Right ventricle myocardium inferior (tissue), 1 donor: ENCODE measurements around the gene CCDC92. TPM values are rescaled to one million over a fixed set of nuclear protein-coding genes. Genes with fewer than 3 reads are reported as not detected.

ENCODE experiments used
- ATAC-seq: fragments of 200-7000 bp; cut with Tn5 transposase; one replicate; pipeline ENCODE4 v1.9.1; 2020; ENCODE audit warnings: mild to moderate bottlenecking, moderate library complexity
- DNase-seq: peaks from one replicate; pipeline ENCODE4 v3.0.0; 2021; ENCODE audit errors: missing footprints
- intact Hi-C: fragments of 100-400 bp; cut with DNase I; formaldehyde crosslinking; loops from one replicate; pipeline ENCODE4 v1.11.0; 2022
- total RNA-seq: library from RNA; stranded (reverse); fragmentation: NEBNext Ultra II Directional; extraction: Animal tissue kit (Norgen Biotek cat#: 25700); gene quantifications from one replicate; pipeline ENCODE4 v1.2.1, GENCODE V29; 2021
- donor health status: DM: no; HTN: yes; CAD: no; lungs with severe emphysema.

Gene CCDC92
- total RNA-seq, 1 donor from 2014 or later = 58.2 TPM

GRCh38 chr12:124004233-124004875 lies 31.7 kb upstream of the CCDC92 start:
- DNase-seq (no peak), ATAC-seq (no peak)
- intact Hi-C loops = no loop called here

DNA sequence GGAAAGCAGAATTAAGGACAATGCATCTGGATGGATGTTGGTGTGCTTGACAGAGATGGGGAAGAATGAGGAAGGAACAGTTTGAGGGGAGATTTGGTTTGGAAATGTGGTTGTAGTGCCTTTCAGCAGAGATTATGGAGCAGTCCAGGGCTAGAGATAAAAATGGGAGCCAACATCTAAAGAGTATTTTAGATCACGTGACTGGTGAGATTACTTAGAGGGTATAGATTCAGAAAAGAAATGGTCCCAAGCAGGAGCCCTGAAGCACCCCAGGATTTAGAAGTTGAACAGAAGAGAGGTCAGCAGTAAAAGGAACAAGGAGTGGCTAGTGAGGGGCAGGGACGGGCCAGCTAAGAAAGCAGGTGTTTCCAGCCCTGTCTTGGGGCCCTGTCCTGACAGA lies 30.0 kb upstream of the CCDC92 start:
- DNase-seq = no peak
- intact Hi-C loops = no loop called here
- no peak for ATAC-seq

GRCh38 chr12:124002021-124002644 lies 29.5 kb upstream of the CCDC92 start:
- DNase-seq (no peak), ATAC-seq (peak; percentile 66)
- intact Hi-C loops = no loop called here

DNA sequence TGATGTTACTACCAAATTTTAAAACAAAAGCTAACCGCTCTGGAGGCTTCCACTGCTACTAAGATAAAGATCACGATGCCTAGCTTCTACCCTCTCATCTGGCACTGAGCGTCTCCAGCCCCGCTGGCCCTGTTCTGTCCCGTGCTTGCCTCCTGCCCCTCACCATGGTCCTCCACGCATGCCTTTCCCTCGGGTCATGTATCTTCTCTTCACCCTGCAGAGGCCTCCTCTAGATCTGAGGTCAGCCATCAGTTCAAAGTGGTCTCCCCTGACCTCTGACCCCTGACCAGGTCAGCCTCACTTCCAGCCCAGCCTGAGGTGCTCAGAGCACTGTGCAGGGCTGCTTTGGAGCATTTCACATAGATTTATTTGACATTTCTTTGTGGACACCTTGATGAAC lies 28.7 kb upstream of the CCDC92 start:
- ATAC-seq (no peak), DNase-seq (no peak)
- intact Hi-C loops = no loop called here

DNA sequence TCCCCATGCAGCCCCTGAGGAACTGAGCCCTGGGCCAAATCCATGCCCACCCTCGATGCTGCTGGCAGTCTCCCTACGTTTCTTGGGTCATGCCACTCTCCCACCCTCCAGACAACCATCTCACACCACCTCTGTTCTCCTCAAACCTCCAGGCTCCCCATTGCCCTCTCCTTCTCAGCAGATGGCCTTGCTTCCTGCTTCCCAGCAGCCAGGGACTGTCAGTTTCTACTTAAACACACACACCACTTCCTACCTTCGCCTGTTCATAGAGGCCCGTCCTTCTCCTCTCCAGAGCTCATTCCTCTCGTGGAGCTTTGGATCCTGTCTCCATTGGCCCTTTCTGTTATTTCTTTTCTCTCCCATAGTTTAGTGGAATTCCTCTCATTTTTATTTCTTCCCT lies 27.5 kb upstream of the CCDC92 start:
- DNase-seq (no peak), ATAC-seq (no peak)
- intact Hi-C loops = no loop called here

DNA sequence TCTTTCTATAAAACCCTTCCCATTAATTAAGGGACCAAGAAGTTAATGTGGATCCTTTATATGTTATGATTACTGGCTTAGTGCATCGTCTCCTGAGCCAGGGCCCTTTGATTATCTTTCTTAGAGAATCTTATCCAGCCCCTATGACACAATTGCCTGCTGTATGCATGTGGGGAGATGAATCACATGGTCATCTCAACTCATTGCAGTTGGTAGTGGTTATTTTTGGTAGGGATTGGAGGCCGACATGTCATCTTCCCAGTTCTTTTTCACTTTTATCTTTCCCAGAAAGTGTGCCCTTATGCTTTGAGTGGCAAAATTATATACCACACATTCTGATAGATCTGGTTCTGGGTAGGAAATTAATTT lies 26.3 kb upstream of the CCDC92 start:
- ATAC-seq (no peak), DNase-seq (no peak)
- intact Hi-C loops = no loop called here

GRCh38 chr12:123998344-123998990 lies 25.8 kb upstream of the CCDC92 start:
- ATAC-seq (no peak), DNase-seq (no peak)
- intact Hi-C loops = no loop called here

DNA sequence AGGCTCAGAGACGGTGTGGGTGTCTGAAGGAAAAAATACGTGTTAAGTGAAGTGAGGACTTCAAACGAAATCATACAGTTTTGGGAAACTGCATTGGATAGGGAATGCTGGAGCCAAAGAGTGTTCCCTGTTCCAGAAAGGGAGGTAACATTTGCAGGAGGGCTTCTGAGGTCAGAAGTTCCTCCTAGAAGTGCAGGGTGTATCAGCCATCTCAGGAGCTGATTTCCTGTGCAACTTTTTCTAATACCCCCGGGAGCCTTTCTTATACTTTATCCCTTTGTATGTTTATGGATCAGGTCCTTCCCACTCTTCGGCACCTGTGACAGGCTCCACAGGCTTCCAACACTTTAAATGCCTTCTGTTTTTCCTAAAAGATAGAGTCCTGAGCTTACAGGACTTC lies 25.3 kb upstream of the CCDC92 start:
- ATAC-seq (no peak), DNase-seq (no peak)
- intact Hi-C loops = no loop called here

GRCh38 chr12:123997033-123997822 lies 24.6 kb upstream of the CCDC92 start:
- ATAC-seq = no peak
- intact Hi-C loops = no loop called here
- no peak for DNase-seq

DNA sequence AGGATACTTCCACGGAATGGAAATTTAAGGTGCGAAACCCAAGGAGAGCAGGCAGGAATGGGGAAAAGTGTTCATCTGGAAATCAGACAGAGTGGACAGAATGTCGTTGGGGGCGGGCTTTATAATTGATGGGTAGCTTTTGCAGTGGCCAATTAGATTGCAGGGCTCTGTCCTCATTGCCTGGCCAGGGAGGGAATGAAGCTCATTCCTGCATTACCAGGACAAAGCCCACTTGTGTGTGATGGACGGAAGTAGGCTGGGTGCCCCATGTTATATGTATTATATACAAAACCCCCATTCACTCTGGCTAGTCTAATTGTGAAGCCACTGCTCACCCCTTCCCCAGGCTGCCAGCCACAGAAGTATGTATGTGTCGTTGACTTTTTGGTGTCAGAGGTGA lies 23.9 kb upstream of the CCDC92 start:
- DNase-seq = no peak
- ATAC-seq = no peak
- intact Hi-C loops = no loop called here

- DNase-seq (no peak), ATAC-seq (no peak)
- intact Hi-C loops = no loop called here
These were observed 22.6 kb upstream of the CCDC92 start for GRCh38 chr12:123995023-123995748.

GRCh38 chr12:123992118-123992825 lies 19.6 kb upstream of the CCDC92 start:
- DNase-seq = no peak
- no peak for ATAC-seq
- intact Hi-C loops = no loop called here

DNA sequence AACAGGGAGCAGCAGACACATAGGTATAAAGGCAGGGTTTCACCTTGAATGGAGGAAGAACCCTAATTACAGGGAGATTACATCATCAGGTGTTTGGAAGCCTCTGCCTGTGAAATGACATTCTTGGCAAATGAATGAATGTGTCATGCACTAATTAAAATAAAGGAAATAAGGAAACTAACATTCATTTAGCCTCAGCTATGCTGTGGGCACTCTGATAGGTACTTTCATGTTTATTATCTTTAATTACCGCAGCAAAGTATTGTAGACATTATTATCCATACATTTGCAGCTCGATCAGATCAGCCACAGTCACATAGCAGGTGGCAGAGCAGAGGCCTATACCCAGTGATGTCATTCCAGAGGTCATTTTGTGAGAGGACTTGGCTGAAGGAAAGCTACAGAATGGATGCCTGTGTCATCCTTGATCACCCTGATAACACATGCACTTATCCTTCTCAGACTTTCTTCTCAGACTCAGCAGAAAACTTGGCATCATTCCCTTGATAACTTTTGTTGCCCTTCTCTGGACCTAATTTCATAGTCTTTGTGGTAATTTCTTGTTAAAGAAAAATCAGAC lies 18.8 kb upstream of the CCDC92 start:
- ATAC-seq (no peak), DNase-seq (no peak)
- intact Hi-C loops = no loop called here

DNA sequence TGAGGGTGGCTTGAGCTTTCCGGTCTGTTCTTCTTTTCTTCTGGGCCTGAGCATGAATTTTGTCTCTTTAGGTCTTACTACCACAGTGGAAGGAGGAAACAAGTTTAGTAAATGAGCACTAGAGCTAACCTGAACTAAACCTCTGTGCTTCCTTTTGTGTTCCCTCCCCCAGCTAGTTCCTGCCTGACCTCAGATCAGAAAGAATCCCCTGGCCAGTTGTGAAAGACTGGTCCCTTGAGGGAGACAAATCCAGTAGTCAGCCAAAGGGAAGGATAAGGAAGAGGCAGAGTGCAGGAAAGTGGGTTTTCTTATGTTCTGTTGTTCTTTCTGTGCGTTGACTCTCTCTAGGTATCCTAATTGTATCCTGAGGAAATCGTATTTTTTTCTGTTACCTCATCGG lies 17.9 kb upstream of the CCDC92 start:
- ATAC-seq (peak; percentile 40), DNase-seq (no peak)
- intact Hi-C loops = no loop called here

- ATAC-seq (no peak), DNase-seq (no peak)
- intact Hi-C loops = loop anchor here (5.0 kb wide), 1 partner anchor 38 kb away; no protein-coding TSS in a partner anchor
These were observed 17.1 kb upstream of the CCDC92 start for GRCh38 chr12:123989753-123990152.

DNA sequence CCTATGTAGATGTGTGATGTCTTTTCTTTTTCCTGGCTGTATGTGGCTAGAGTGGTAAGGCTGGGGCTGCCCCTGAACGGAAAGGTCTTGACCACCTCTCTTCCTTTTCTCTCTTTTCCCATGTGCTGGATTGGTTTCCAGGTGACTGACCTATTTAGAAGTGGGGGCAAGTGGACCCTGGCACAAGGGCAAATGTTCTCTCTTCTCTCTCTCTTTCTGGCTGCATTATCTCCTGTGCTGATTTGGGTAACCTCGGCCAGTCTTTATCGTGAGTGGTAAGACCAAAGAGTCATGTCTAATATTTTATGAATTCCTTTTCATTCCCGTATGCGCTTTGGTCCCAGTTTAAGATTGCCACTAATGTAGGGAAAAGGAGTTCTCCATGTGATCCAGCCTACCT lies 16.5 kb upstream of the CCDC92 start:
- intact Hi-C loops = loop anchor here (5.0 kb wide), 1 partner anchor 38 kb away; no protein-coding TSS in a partner anchor

DNA sequence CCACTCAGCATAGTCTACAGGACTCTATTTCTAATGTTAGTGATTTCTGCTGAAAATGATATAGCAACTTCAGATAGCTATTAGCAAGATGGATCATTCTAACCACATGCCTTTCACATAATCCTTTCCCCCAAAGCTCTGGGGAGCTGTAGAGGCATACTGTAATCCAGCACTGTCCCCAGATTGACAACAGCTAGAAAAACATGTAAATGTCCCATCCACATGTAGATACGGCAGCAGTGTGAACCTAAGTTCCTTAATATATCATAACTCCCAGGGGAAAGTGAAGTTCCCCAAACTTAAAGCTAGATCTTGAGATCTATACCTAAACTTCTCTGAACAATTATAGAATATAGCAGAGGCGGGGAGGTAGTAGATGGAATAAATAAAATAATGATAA lies 14.4 kb upstream of the CCDC92 start:
- ATAC-seq = no peak
- intact Hi-C loops = loop anchor here (5.0 kb wide), 1 partner anchor 40 kb away; no protein-coding TSS in a partner anchor
- DNase-seq = no peak

More for the DNA sequence above, 16.5 kb upstream of the CCDC92 start:
- ATAC-seq (no peak), DNase-seq (no peak)
